ENCODE measurements around the gene CD109.

DNA sequence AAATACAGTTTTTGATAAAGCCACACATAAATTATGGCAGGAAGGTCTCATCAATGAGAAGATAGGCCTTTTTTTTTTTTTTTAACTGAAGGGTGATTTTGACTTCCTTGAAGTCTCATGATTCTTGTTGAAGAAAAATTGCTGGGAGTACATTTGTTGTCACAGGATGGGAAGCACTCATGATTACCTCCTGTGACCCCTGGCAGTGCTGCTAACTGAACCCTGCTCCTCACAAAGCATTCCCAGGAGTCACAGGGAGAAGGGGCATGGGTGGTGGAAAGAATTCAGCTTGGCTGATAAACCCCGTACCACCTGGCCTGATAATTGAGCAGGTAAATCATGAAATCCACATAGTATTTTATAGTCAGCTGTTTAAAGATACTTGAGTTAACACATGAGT is 86.9 kb downstream of the CD109 start:
- TF ChIP-seq, protein P1, sequence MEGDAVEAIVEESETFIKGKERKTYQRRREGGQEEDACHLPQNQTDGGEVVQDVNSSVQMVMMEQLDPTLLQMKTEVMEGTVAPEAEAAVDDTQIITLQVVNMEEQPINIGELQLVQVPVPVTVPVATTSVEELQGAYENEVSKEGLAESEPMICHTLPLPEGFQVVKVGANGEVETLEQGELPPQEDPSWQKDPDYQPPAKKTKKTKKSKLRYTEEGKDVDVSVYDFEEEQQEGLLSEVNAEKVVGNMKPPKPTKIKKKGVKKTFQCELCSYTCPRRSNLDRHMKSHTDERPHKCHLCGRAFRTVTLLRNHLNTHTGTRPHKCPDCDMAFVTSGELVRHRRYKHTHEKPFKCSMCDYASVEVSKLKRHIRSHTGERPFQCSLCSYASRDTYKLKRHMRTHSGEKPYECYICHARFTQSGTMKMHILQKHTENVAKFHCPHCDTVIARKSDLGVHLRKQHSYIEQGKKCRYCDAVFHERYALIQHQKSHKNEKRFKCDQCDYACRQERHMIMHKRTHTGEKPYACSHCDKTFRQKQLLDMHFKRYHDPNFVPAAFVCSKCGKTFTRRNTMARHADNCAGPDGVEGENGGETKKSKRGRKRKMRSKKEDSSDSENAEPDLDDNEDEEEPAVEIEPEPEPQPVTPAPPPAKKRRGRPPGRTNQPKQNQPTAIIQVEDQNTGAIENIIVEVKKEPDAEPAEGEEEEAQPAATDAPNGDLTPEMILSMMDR (IDR thresholded peaks at IDR 0.05) = no peak
- no peak for TF ChIP-seq POLR2A (IDR thresholded peaks at IDR 0.05)

Measured in gastroesophageal sphincter (tissue), 3 donors.